HFFc6 (cell line): ENCODE data around the gene SYT9. TPM values are rescaled to one million over a fixed set of nuclear protein-coding genes. Genes with fewer than 3 reads are reported as not detected.

Source experiments
- DNase-seq: peaks from one replicate; pipeline ENCODE4 v3.0.0-alpha.2; 2018
- H3K27ac Mint-ChIP-seq: 2 replicates; pipeline ENCODE4 v1.8.0; 2020; ENCODE audit warnings: mild to moderate bottlenecking, mixed read lengths
- H3K27me3 Mint-ChIP-seq: 2 replicates; pipeline ENCODE4 v1.8.0; 2021; ENCODE audit warnings: mild to moderate bottlenecking, moderate library complexity, mixed read lengths; ENCODE audit not compliant: insufficient read depth
- H3K36me3 Mint-ChIP-seq: 2 replicates; pipeline ENCODE4 v1.8.0; 2021; ENCODE audit warnings: low read depth, mixed read lengths
- H3K4me1 Mint-ChIP-seq: 2 replicates; pipeline ENCODE4 v1.8.0; 2020; ENCODE audit warnings: low read depth, mixed read lengths
- H3K4me3 Mint-ChIP-seq: 2 replicates; pipeline ENCODE4 v1.8.0; 2020; ENCODE audit warnings: mild to moderate bottlenecking, moderate library complexity, mixed read lengths
- H3K9me3 Mint-ChIP-seq: 2 replicates; pipeline ENCODE4 v1.8.0; 2020; ENCODE audit warnings: mild to moderate bottlenecking, mixed read lengths
- total RNA-seq, 6 experiments: library from RNA; stranded (reverse); fragmentation: NEBNext Ultra II Directional; extraction: Animal tissue kit (Norgen Biotek cat#: 25700); gene quantifications; 2 replicates in 1 of 6; 3 replicates in 5 of 6; pipeline ENCODE4 v1.2.3, GENCODE V29; 2021
- TF ChIP-seq, protein P1 (sequence below): fragments of 200-600 bp; sonication (generic); IDR thresholded peaks from 2 replicates; pipeline ENCODE4 v1.5.0; 2021; ENCODE audit warnings: antibody characterized with exemption, mild to moderate bottlenecking

The SYT9 gene
- total RNA-seq, 6 experiments from 2014 or later: not detected

DNA sequence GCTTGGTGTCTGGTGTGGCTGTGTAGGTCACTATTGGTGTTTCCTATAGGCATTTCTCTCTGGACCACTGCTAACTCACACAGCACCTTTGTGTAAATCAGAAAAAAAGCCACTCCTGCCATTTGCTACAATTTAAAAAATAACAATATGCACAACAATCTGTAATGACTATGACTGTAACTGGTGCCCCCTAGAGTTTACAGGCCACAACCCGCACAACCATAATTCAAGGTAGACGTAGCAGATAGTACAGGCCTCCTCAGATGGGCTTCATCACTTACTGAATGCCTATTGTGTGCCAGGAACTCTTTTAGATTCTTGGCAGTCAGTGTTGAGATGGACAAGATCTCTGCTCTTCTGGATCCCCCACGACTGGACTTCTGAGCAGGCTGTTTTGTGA lies 47.7 kb downstream of the SYT9 start:
- Mint-ChIP-seq H3K4me3 (no peak overlapping the region), H3K36me3 (no peaks in the 10 kb centered on the region), H3K27ac (no peak overlapping the region), H3K4me1 (no peaks in the 10 kb centered on the region), H3K9me3 (peaks cover 43% of the 10 kb centered on the region), H3K27me3 (no peaks in the 10 kb centered on the region)
- TF ChIP-seq, protein P1, sequence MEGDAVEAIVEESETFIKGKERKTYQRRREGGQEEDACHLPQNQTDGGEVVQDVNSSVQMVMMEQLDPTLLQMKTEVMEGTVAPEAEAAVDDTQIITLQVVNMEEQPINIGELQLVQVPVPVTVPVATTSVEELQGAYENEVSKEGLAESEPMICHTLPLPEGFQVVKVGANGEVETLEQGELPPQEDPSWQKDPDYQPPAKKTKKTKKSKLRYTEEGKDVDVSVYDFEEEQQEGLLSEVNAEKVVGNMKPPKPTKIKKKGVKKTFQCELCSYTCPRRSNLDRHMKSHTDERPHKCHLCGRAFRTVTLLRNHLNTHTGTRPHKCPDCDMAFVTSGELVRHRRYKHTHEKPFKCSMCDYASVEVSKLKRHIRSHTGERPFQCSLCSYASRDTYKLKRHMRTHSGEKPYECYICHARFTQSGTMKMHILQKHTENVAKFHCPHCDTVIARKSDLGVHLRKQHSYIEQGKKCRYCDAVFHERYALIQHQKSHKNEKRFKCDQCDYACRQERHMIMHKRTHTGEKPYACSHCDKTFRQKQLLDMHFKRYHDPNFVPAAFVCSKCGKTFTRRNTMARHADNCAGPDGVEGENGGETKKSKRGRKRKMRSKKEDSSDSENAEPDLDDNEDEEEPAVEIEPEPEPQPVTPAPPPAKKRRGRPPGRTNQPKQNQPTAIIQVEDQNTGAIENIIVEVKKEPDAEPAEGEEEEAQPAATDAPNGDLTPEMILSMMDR: no peak
- DNase-seq: no peak

DNA sequence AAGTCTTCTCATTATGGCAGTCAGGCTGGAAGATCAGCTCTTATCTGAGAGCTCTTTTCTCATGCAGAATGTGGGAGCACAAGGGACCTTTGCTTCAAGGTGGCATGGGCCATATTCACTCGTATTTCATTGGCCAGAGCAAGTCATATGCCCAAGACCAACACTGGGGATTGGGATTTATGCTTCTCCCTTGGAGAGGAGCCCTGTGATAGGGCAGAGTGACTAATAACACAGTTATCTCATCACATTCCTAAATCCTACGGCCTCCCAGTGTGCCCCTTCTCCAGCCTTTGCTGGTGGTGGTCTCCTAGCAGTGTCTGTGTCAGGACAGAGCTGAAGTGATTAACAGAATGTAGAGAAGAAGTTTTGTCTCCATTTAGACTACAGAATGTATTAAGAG lies 48.6 kb downstream of the SYT9 start:
- no peaks in the 10 kb centered on the region for H3K4me1 Mint-ChIP-seq
- peaks cover 43% of the 10 kb centered on the region for H3K9me3 Mint-ChIP-seq
- no peaks in the 10 kb centered on the region for H3K27me3 Mint-ChIP-seq
- no peak overlapping the region for H3K27ac Mint-ChIP-seq
- DNase-seq: no peak
- H3K4me3 Mint-ChIP-seq: no peak overlapping the region
- TF ChIP-seq, protein P1: no peak
- no peaks in the 10 kb centered on the region for H3K36me3 Mint-ChIP-seq

DNA sequence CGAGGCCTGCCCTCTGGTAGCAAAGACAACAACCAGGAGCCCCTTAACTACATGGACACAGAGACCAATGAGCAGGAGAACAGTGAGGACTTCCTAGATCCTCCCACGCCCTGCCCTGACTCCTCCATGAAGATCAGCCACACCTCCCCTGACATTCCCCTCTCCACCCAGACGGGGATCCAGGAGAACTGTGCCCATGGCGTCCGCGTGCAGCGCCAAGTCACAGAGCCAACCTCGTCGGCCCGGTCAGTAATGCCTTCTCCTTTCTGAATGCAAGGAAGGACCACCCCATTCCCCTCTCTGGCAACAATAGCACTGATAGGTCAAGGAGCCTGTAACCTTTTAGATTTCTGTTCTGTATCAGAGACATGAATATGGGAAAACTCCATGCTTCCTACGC lies 51.4 kb downstream of the SYT9 start:
- Mint-ChIP-seq H3K27ac (no peak overlapping the region), H3K36me3 (no peaks in the 10 kb centered on the region), H3K27me3 (no peaks in the 10 kb centered on the region), H3K9me3 (peaks cover 56% of the 10 kb centered on the region), H3K4me3 (no peak overlapping the region), H3K4me1 (no peaks in the 10 kb centered on the region)
- DNase-seq: no peak
- TF ChIP-seq, protein P1: no peak

DNA sequence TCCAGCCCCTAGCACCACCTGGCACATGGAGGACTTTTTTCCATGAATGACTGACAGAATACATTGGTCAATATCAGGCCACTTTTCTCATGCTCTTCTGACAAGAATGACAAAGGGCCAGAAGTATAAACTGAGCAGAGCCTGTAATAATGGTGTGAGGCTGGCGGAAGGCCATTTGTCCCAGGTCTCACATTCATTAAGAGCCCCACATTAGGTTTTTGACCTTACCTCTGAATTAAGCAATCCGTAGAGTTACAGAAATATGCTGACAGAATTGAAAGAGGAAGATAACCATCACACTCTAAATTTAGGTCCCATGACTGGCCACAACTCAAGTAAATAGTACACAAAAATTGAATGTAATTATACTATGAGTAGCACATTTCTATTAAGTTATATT lies 55.2 kb downstream of the SYT9 start:
- DNase-seq: no peak
- Mint-ChIP-seq H3K4me1 (no peaks in the 10 kb centered on the region), H3K27me3 (no peaks in the 10 kb centered on the region), H3K4me3 (no peak overlapping the region), H3K9me3 (peaks cover 40% of the 10 kb centered on the region), H3K36me3 (no peaks in the 10 kb centered on the region), H3K27ac (no peak overlapping the region)
- TF ChIP-seq, protein P1: no peak

DNA sequence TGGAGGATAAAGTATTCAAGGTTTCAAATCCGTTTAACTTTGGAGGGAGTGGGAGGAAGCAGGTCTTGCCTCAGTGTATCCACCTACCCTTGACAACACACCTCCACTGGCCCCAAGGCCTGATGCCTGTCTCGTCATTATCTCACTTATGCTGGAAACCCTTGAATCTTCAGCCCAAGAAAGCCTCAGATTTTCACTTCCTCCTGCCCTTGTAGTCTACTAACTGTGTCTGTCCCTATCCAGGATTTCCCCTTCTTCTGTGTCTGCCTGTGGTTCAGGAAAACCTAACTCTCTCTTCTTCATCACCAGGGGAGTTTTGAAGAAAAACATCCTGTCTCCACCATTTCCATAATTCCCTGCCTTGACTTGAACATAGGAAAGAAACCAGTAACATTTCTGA lies 56.1 kb downstream of the SYT9 start:
- no peak for DNase-seq
- no peaks in the 10 kb centered on the region for H3K27me3 Mint-ChIP-seq
- H3K36me3 Mint-ChIP-seq: no peaks in the 10 kb centered on the region
- H3K9me3 Mint-ChIP-seq: peaks cover 40% of the 10 kb centered on the region
- no peak overlapping the region for H3K27ac Mint-ChIP-seq
- H3K4me3 Mint-ChIP-seq: no peak overlapping the region
- TF ChIP-seq, protein P1: no peak
- no peaks in the 10 kb centered on the region for H3K4me1 Mint-ChIP-seq

DNA sequence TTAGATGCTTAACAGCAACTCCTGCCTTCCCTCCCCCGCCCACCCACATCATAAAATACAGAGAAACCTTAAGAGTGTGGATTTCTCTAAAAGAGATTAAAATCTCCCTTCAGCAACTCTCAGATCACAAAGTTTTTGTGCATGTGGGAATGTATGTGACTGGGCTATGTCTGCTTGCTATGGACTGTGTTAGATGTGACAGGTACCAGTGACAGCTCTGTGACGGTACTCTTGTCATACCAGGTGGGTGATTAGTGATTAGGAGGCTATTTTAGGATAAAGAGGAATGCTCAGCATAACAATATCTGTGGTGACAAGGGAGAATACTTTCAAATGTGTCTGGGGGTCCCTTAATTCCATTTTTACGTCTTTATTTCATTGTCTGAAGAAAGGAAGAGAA lies 60.2 kb downstream of the SYT9 start:
- Mint-ChIP-seq H3K4me3 (no peak overlapping the region), H3K9me3 (peaks cover 41% of the 10 kb centered on the region), H3K4me1 (no peaks in the 10 kb centered on the region), H3K27ac (no peak overlapping the region), H3K36me3 (no peaks in the 10 kb centered on the region), H3K27me3 (no peaks in the 10 kb centered on the region; the same call in 1 of the 2 replicates)
- TF ChIP-seq, protein P1: no peak
- no peak for DNase-seq
